Omental fat pad (tissue), 4 donors: Measurements from ENCODE around the gene VPREB3. TPM values are rescaled to one million over a fixed set of nuclear protein-coding genes. Genes with fewer than 3 reads are reported as not detected.

Experiments used
- ATAC-seq: fragments of 150-250 bp; one replicate; pipeline ENCODE4 v1.9.1; 2016; ENCODE audit warnings: mild to moderate bottlenecking, moderate library complexity; ENCODE audit not compliant: low FRiP score
- DNase-seq: peaks from one replicate; pipeline ENCODE4 v3.0.0-alpha.2; 2019; ENCODE audit warnings: low spot score
- total RNA-seq, 4 donors: library from RNA; depleted of rRNA; stranded (reverse); fragments of >200 nt; gene quantifications; one replicate each; pipeline ENCODE4 v1.1.0, GENCODE V29; 2016
- TF ChIP-seq, protein P1 (sequence below), 3 donors: fragments of 450-650 bp; IDR thresholded peaks; one replicate each; pipeline ENCODE4 v1.5.1; 2016 to 2017; ENCODE audit warnings: antibody characterized with exemption in 3 of 3, mild to moderate bottlenecking in 3 of 3, moderate library complexity in 2 of 3

The VPREB3 gene, protein sequence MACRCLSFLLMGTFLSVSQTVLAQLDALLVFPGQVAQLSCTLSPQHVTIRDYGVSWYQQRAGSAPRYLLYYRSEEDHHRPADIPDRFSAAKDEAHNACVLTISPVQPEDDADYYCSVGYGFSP
- not detected for total RNA-seq

DNA sequence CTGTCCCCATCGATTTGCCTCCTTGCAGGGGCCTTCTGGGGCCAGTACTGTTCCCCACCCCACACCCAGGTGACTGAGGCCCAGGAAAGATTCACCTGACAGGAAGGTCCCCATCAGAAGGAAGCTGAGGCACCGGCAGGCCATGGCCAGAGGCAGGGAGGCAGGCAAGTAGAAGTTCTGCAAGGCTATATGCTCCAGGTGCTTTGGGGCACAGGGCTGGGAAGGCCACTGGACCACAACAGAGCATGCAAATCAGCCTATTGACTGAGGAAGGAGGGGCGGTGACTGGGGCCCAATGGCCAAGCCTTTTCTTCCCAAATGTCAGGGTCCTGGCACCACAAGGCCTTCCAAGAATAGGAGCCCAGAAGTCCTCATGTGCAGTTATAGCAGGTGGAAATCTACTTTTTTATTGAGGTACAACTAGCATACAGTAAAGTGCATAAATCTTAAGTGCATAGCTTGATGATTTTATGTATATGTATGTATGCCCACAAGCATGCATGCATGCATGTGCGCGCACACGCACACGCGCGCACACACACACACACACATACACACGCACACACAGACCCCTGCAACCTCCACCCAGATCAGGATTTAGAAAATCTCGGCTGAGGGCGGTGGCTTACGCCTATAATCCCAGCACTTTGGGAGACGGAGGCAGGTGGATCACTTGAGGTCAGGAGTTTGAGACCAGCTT lies at the start of gene VPREB3:
Gene VPREB3, minus strand, starts transcription at position 206 of the 700 bp plus-strand sequence. Its CDS starts 62 bp downstream, at position 144.
- ATAC-seq (no peak), DNase-seq (no peak)
- TF ChIP-seq, protein P1, sequence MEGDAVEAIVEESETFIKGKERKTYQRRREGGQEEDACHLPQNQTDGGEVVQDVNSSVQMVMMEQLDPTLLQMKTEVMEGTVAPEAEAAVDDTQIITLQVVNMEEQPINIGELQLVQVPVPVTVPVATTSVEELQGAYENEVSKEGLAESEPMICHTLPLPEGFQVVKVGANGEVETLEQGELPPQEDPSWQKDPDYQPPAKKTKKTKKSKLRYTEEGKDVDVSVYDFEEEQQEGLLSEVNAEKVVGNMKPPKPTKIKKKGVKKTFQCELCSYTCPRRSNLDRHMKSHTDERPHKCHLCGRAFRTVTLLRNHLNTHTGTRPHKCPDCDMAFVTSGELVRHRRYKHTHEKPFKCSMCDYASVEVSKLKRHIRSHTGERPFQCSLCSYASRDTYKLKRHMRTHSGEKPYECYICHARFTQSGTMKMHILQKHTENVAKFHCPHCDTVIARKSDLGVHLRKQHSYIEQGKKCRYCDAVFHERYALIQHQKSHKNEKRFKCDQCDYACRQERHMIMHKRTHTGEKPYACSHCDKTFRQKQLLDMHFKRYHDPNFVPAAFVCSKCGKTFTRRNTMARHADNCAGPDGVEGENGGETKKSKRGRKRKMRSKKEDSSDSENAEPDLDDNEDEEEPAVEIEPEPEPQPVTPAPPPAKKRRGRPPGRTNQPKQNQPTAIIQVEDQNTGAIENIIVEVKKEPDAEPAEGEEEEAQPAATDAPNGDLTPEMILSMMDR (IDR thresholded peaks at IDR 0.05): no peak

- no peak for DNase-seq
- no peak for ATAC-seq
- TF ChIP-seq, protein P1 (IDR thresholded peaks at IDR 0.05): no peak
Observed at GRCh38 chr22:23803001-23803819, 49.0 kb upstream of the VPREB3 start.

GRCh38 chr22:23801886-23802377 lies 47.7 kb upstream of the VPREB3 start:
- TF ChIP-seq, protein P1 (IDR thresholded peaks at IDR 0.05): no peak
- ATAC-seq (no peak), DNase-seq (no peak)

GRCh38 chr22:23801238-23801821 lies 47.1 kb upstream of the VPREB3 start:
- TF ChIP-seq, protein P1 (IDR thresholded peaks at IDR 0.05): no peak
- ATAC-seq (no peak), DNase-seq (no peak)

DNA sequence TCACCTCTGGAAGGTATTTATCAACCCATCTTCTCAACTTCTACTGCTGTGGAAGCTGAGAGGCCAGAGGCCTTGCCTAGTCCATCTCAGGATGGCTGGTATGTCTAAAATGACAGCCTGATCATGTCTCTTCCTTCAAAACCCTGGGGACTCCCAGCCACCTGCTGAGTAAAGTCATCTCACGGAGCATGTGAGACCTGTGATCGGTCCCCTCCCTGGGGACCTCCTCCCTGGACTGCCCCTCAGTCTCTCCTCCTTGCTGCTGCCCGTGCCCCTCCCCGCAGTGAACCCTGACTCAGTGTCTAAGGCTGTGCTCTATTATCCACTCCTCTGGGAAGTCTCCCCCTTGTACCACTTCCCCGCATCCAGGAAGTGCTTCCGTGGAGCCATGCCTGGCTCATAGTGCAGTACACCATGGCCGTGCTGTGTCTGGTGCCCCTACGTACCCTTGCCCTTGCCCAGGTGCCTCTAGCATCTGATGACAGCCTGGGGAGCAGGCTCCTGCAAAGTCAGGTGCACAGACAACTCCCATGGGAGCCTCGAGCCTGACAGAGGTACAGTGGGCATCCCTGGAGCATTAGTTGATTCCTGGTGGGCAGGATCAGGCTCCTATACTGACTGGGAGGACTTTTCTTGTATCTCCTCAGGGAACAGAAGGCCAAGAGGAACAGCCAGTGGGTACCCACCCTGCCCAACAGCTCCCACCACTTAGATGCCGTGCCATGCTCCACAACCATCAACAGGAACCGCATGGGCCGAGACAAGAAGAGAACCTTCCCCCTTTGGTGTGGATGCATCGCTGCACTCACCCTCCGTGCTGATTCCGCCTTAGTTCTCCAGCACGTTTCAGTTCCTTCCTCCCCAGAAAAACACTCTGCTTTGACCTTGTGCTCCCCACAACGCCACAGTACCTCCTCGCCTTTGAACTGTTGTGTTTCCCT lies 46.3 kb upstream of the VPREB3 start:
- no peak for ATAC-seq
- TF ChIP-seq, protein P1 (IDR thresholded peaks at IDR 0.05): no peak
- no peak for DNase-seq

- TF ChIP-seq, protein P1 (IDR thresholded peaks at IDR 0.05): no peak
- DNase-seq: no peak
- ATAC-seq: no peak
Observed at GRCh38 chr22:23796461-23796860, 42.2 kb upstream of the VPREB3 start.
